OCI-LY3 (cell line): Measurements from ENCODE around the gene MS4A2.

Experiments
- H2AFZ ChIP-seq: fragments of 200-600, 300-600 bp; shearing (Covaris generic); 2 replicates; pipeline ENCODE4 v1.6.0; 2014; ENCODE audit warnings: antibody characterized with exemption, low read depth, low read length
- H3K27ac ChIP-seq: fragments of 200-600, 300-600 bp; sonication (generic); 2 replicates; pipeline ENCODE4 v1.5.1; 2014; ENCODE audit warnings: mild to moderate bottlenecking, low read length, moderate library complexity, mixed read lengths
- H3K27me3 ChIP-seq: fragments of 200-600, 300-600 bp; sonication (generic); 2 replicates; pipeline ENCODE4 v1.6.1; 2014; ENCODE audit warnings: low read depth, low read length, mixed read lengths
- H3K36me3 ChIP-seq: fragments of 200-600, 300-600 bp; sonication (generic); replicated peaks from 2 replicates; pipeline ENCODE3; 2014; ENCODE audit warnings: low read depth, low read length, mixed read lengths
- H3K4me1 ChIP-seq: fragments of 300-600, 200-600 bp; sonication (generic); 2 replicates; pipeline ENCODE4 v1.6.1; 2014; ENCODE audit warnings: low read length, mixed read lengths
- H3K4me2 ChIP-seq: fragments of 200-600, 300-600 bp; sonication (generic); 2 replicates; pipeline ENCODE4 v1.6.1; 2014; ENCODE audit warnings: low read length, mixed read lengths
- H3K4me3 ChIP-seq: fragments of 300-600, 200-600 bp; sonication (generic); 2 replicates; pipeline ENCODE4 v1.5.1; 2014; ENCODE audit warnings: antibody characterized with exemption, mild to moderate bottlenecking, low read length, moderate library complexity
- H3K79me2 ChIP-seq: fragments of 300-600, 200-600 bp; shearing (Covaris generic); 2 replicates; pipeline ENCODE4 v1.6.1; 2014; ENCODE audit warnings: mild to moderate bottlenecking, low read length, mixed read lengths
- H3K9ac ChIP-seq: fragments of 300-600, 200-600 bp; shearing (Covaris generic); 2 replicates; pipeline ENCODE4 v1.6.0; 2014; ENCODE audit warnings: mild to moderate bottlenecking, low read length, moderate library complexity
- H3K9me3 ChIP-seq: fragments of 200-600, 300-600 bp; shearing (Covaris generic); 2 replicates; pipeline ENCODE4 v1.6.1; 2014; ENCODE audit warnings: low read length, mixed read lengths; ENCODE audit not compliant: insufficient read depth
- H4K20me1 ChIP-seq: fragments of 200-600, 300-600 bp; sonication (generic); 2 replicates; pipeline ENCODE4 v1.6.1; 2016; ENCODE audit warnings: low read length, mixed read lengths; ENCODE audit not compliant: insufficient read depth
- EZH2phosphoT487 ChIP-seq: fragments of 200-600 bp; shearing (Covaris generic); IDR thresholded peaks from 2 replicates; pipeline ENCODE4 v1.6.1; 2018; ENCODE audit warnings: antibody characterized with exemption, mixed run types, low read depth
- TF ChIP-seq, protein P1 (sequence below): fragments of 200-600, 300-600 bp; sonication (generic); IDR thresholded peaks from 2 replicates; pipeline ENCODE4 v1.5.1; 2014; ENCODE audit warnings: antibody characterized with exemption, low read length, low read depth

MS4A2 gene

GRCh38 chr11:60087239-60087638, 1.2 kb upstream of the MS4A2 start:
- Histone ChIP-seq H3K27me3 (no peaks in the 10 kb centered on the region), H3K9me3 (no peaks in the 10 kb centered on the region), H3K4me2 (no peak overlapping the region), H2AFZ (no peak overlapping the region), H3K36me3 (no peaks in the 10 kb centered on the region), H3K9ac (no peak overlapping the region), H4K20me1 (no peaks in the 10 kb centered on the region), H3K79me2 (no peaks in the 10 kb centered on the region), H3K4me1 (no peaks in the 10 kb centered on the region), H3K27ac (no peak overlapping the region), H3K4me3 (no peak overlapping the region)
- TF ChIP-seq EZH2phosphoT487, result no peak
- TF ChIP-seq, protein P1, sequence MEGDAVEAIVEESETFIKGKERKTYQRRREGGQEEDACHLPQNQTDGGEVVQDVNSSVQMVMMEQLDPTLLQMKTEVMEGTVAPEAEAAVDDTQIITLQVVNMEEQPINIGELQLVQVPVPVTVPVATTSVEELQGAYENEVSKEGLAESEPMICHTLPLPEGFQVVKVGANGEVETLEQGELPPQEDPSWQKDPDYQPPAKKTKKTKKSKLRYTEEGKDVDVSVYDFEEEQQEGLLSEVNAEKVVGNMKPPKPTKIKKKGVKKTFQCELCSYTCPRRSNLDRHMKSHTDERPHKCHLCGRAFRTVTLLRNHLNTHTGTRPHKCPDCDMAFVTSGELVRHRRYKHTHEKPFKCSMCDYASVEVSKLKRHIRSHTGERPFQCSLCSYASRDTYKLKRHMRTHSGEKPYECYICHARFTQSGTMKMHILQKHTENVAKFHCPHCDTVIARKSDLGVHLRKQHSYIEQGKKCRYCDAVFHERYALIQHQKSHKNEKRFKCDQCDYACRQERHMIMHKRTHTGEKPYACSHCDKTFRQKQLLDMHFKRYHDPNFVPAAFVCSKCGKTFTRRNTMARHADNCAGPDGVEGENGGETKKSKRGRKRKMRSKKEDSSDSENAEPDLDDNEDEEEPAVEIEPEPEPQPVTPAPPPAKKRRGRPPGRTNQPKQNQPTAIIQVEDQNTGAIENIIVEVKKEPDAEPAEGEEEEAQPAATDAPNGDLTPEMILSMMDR, result no peak

GRCh38 chr11:60095477-60096120, 7.1 kb downstream of the MS4A2 start:
- Histone ChIP-seq H3K27ac (no peak overlapping the region), H3K4me2 (no peak overlapping the region), H3K36me3 (no peaks in the 10 kb centered on the region), H2AFZ (no peak overlapping the region), H4K20me1 (no peaks in the 10 kb centered on the region), H3K4me3 (no peak overlapping the region), H3K27me3 (no peaks in the 10 kb centered on the region), H3K79me2 (no peaks in the 10 kb centered on the region), H3K9me3 (no peaks in the 10 kb centered on the region), H3K9ac (no peak overlapping the region), H3K4me1 (no peaks in the 10 kb centered on the region)
- TF ChIP-seq, protein P1, result no peak
- TF ChIP-seq EZH2phosphoT487, result no peak

DNA sequence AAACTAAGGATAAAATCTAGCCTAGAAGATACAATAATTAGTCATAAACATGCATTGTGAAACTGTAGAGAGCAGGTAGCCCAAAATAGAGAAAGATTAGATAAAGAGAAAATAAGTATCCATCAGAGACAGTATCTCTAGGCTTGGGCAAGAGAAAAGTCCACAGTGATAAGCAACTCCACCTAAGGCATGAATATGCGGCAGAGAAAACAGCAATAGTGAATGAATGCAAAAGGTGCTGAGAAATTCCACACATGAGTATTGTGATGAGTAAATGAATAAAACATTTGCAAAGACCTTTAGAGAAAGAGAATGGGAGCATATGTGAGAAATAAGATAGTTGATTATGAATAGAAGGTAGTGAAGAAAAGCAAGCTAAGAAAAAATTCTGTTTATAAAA, 8.7 kb downstream of the MS4A2 start:
- no peaks in the 10 kb centered on the region for H4K20me1 ChIP-seq
- TF ChIP-seq, protein P1, result no peak
- no peak for TF ChIP-seq EZH2phosphoT487
- no peaks in the 10 kb centered on the region for H3K36me3 ChIP-seq
- no peak overlapping the region for H3K4me2 ChIP-seq
- no peaks in the 10 kb centered on the region for H3K4me1 ChIP-seq
- H3K27ac ChIP-seq, result no peak overlapping the region
- no peak overlapping the region for H3K4me3 ChIP-seq
- no peak overlapping the region for H3K9ac ChIP-seq
- no peak overlapping the region for H2AFZ ChIP-seq
- H3K9me3 ChIP-seq, result no peaks in the 10 kb centered on the region
- H3K27me3 ChIP-seq, result no peaks in the 10 kb centered on the region
- H3K79me2 ChIP-seq, result no peaks in the 10 kb centered on the region

- Histone ChIP-seq H3K79me2 (no peaks in the 10 kb centered on the region), H3K9ac (no peak overlapping the region), H3K4me3 (no peak overlapping the region), H3K27me3 (no peaks in the 10 kb centered on the region), H3K27ac (no peak overlapping the region), H3K9me3 (no peaks in the 10 kb centered on the region), H4K20me1 (no peaks in the 10 kb centered on the region), H3K36me3 (no peaks in the 10 kb centered on the region), H2AFZ (no peak overlapping the region), H3K4me2 (no peak overlapping the region), H3K4me1 (no peaks in the 10 kb centered on the region)
- no peak for TF ChIP-seq EZH2phosphoT487
- TF ChIP-seq, protein P1, result no peak
These were observed 10.0 kb downstream of the MS4A2 start for GRCh38 chr11:60098508-60098907.
